Ovary (tissue), 3 donors: ENCODE data around the gene NCK2.

Source experiments
- POLR2A ChIP-seq: fragments of 450-650 bp; IDR thresholded peaks from one replicate; pipeline ENCODE4 v1.6.1; 2017; ENCODE audit warnings: antibody characterized with exemption, mild to moderate bottlenecking, moderate library complexity
- TF ChIP-seq, protein P1 (sequence below), 3 donors: fragments of 450-650 bp in 2 of 3; fragments of 200-600 bp in 1 of 3; IDR thresholded peaks; one replicate each; pipeline versions ENCODE4 v1.5.1 to v1.8.0; 2016 to 2022; ENCODE audit warnings: antibody characterized with exemption in 3 of 3, mild to moderate bottlenecking in 1 of 3
- donor health status: DM: no; HTN: no; CAD: no.

DNA sequence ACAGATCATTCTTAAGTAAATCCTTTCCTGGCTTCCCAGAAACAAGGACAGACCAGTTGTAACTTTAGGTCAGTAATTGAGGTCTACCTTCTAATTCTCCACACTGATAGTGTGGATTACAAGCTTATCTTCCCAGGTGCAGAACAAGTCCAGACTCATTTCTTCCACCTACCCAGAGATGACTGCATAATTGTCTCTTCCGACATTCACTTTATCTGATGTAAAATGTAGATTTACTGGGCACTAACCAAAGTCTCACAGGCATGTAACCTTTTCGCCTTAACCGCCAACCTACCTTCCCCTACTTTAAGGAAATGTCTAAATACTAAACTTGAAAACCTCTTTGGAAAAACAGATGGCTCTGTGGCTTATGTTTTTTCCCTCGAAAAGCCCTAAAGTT is 96.2 kb downstream of the NCK2 start:
- TF ChIP-seq, protein P1, sequence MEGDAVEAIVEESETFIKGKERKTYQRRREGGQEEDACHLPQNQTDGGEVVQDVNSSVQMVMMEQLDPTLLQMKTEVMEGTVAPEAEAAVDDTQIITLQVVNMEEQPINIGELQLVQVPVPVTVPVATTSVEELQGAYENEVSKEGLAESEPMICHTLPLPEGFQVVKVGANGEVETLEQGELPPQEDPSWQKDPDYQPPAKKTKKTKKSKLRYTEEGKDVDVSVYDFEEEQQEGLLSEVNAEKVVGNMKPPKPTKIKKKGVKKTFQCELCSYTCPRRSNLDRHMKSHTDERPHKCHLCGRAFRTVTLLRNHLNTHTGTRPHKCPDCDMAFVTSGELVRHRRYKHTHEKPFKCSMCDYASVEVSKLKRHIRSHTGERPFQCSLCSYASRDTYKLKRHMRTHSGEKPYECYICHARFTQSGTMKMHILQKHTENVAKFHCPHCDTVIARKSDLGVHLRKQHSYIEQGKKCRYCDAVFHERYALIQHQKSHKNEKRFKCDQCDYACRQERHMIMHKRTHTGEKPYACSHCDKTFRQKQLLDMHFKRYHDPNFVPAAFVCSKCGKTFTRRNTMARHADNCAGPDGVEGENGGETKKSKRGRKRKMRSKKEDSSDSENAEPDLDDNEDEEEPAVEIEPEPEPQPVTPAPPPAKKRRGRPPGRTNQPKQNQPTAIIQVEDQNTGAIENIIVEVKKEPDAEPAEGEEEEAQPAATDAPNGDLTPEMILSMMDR (IDR thresholded peaks at IDR 0.05): no peak
- TF ChIP-seq POLR2A: no peak
